Effector memory CD4-positive, alpha-beta T cell (primary cell): ENCODE results near the gene CTXN1.
A peak's percentile ranks its signal among the peaks of the same experiment; 100 is the strongest.

Experiments
- DNase-seq, 3 donors: peaks; one replicate each; pipeline ENCODE4 v3.0.0-alpha.2; 2020
- H3K27ac ChIP-seq: 2 replicates; pipeline ENCODE4 v1.7.0; 2013; ENCODE audit warnings: mild to moderate bottlenecking, low read length, moderate library complexity; ENCODE audit not compliant: insufficient read depth, poor library complexity, severe bottlenecking
- H3K27me3 ChIP-seq: replicated peaks from 2 replicates; pipeline ENCODE4 v1.7.0; 2013; ENCODE audit warnings: mild to moderate bottlenecking, low read length; ENCODE audit not compliant: insufficient read depth, control insufficient read depth, poor library complexity, severe bottlenecking
- H3K36me3 ChIP-seq: 2 replicates; pipeline ENCODE4 v1.7.0; 2013; ENCODE audit warnings: mild to moderate bottlenecking, low read length, moderate library complexity; ENCODE audit not compliant: control insufficient read depth, insufficient read depth
- H3K4me1 ChIP-seq: 2 replicates; pipeline ENCODE4 v1.7.0; 2013; ENCODE audit warnings: low read length, mild to moderate bottlenecking; ENCODE audit not compliant: control insufficient read depth, insufficient read depth, poor library complexity, severe bottlenecking
- H3K4me3 ChIP-seq: 2 replicates; pipeline ENCODE4 v1.7.0; 2013; ENCODE audit warnings: low read length, low read depth, mild to moderate bottlenecking; ENCODE audit not compliant: insufficient read depth, poor library complexity, severe bottlenecking
- H3K9me3 ChIP-seq: 2 replicates; pipeline ENCODE4 v1.7.0; 2013; ENCODE audit warnings: mild to moderate bottlenecking, low read length, moderate library complexity; ENCODE audit not compliant: control insufficient read depth

CTXN1 gene

GRCh38 chr19:7887408-7888144 lies 38.4 kb downstream of the CTXN1 start:
- no peaks in the 10 kb centered on the region for H3K36me3 ChIP-seq
- H3K27me3 ChIP-seq, result peaks cover 8% of the 10 kb centered on the region
- no peak overlapping the region for H3K4me3 ChIP-seq
- H3K9me3 ChIP-seq, result no peaks in the 10 kb centered on the region
- H3K4me1 ChIP-seq, result peaks cover 6% of the 10 kb centered on the region
- no peak for DNase-seq
- no peak overlapping the region for H3K27ac ChIP-seq

- DNase-seq, result no peak
- Histone ChIP-seq H3K4me3 (no peak overlapping the region), H3K9me3 (no peaks in the 10 kb centered on the region), H3K27ac (no peak overlapping the region), H3K27me3 (peaks cover 8% of the 10 kb centered on the region), H3K36me3 (no peaks in the 10 kb centered on the region), H3K4me1 (peaks cover 6% of the 10 kb centered on the region)
Observed at GRCh38 chr19:7885818-7886217, 40.1 kb downstream of the CTXN1 start.

- Histone ChIP-seq H3K36me3 (no peaks in the 10 kb centered on the region), H3K27me3 (peaks cover 8% of the 10 kb centered on the region), H3K27ac (no peak overlapping the region), H3K4me3 (no peak overlapping the region), H3K4me1 (peaks cover 6% of the 10 kb centered on the region), H3K9me3 (no peaks in the 10 kb centered on the region)
- DNase-seq, result no peak
Observed at GRCh38 chr19:7883796-7884570, 42.0 kb downstream of the CTXN1 start.

- no peak overlapping the region for H3K27ac ChIP-seq
- peaks cover 2% of the 10 kb centered on the region for H3K27me3 ChIP-seq
- H3K4me1 ChIP-seq, result peaks cover under 1% of the 10 kb centered on the region
- DNase-seq, result no peak
- H3K36me3 ChIP-seq, result no peaks in the 10 kb centered on the region
- H3K9me3 ChIP-seq, result no peaks in the 10 kb centered on the region
- H3K4me3 ChIP-seq, result no peak overlapping the region
Observed at GRCh38 chr19:7883105-7883504, 42.8 kb downstream of the CTXN1 start.

GRCh38 chr19:7881910-7882309 lies 44.0 kb downstream of the CTXN1 start:
- Histone ChIP-seq H3K9me3 (no peaks in the 10 kb centered on the region), H3K4me3 (no peak overlapping the region), H3K4me1 (no peaks in the 10 kb centered on the region), H3K27me3 (no peaks in the 10 kb centered on the region), H3K27ac (no peak overlapping the region), H3K36me3 (no peaks in the 10 kb centered on the region)
- DNase-seq, result no peak

- H3K4me1 ChIP-seq, result peaks cover 2% of the 10 kb centered on the region
- no peak overlapping the region for H3K4me3 ChIP-seq
- H3K36me3 ChIP-seq, result no peaks in the 10 kb centered on the region
- no peaks in the 10 kb centered on the region for H3K27me3 ChIP-seq
- H3K27ac ChIP-seq, result no peak overlapping the region
- no peak for DNase-seq
- no peaks in the 10 kb centered on the region for H3K9me3 ChIP-seq
Observed at GRCh38 chr19:7879836-7880235, 46.1 kb downstream of the CTXN1 start.

- no peaks in the 10 kb centered on the region for H3K9me3 ChIP-seq
- peaks cover 7% of the 10 kb centered on the region for H3K4me1 ChIP-seq
- H3K4me3 ChIP-seq, result no peak overlapping the region
- H3K27me3 ChIP-seq, result no peaks in the 10 kb centered on the region
- no peak for DNase-seq
- no peaks in the 10 kb centered on the region for H3K36me3 ChIP-seq
- H3K27ac ChIP-seq, result no peak overlapping the region
Observed at GRCh38 chr19:7879111-7879807, 46.7 kb downstream of the CTXN1 start.

GRCh38 chr19:7877249-7877836 lies 48.6 kb downstream of the CTXN1 start:
- peaks cover 17% of the 10 kb centered on the region for H3K27me3 ChIP-seq
- H3K36me3 ChIP-seq, result no peaks in the 10 kb centered on the region
- H3K4me3 ChIP-seq, result no peak overlapping the region
- no peak overlapping the region for H3K27ac ChIP-seq
- no peak for DNase-seq
- peaks cover 20% of the 10 kb centered on the region for H3K4me1 ChIP-seq
- H3K9me3 ChIP-seq, result no peaks in the 10 kb centered on the region

GRCh38 chr19:7874897-7875273 lies 51.0 kb downstream of the CTXN1 start:
- Histone ChIP-seq H3K9me3 (no peaks in the 10 kb centered on the region), H3K4me3 (peak overlapping the region; percentile 32), H3K27me3 (peaks cover 19% of the 10 kb centered on the region), H3K4me1 (peaks cover 34% of the 10 kb centered on the region), H3K36me3 (no peaks in the 10 kb centered on the region), H3K27ac (no peak overlapping the region)
- DNase-seq, result no peak
